A549 (cell line): ENCODE results near the gene HS3ST3A1. TPM values are rescaled to one million over a fixed set of nuclear protein-coding genes. Genes with fewer than 3 reads are reported as not detected.

Experiments
- ATAC-seq, 2 experiments: fragments of 200-7000 bp in 1 of 2; fragments of >200 bp in 1 of 2; cut with Nextera tagmentation in 1 of 2; cut with Tn5 transposase in 1 of 2; 3 replicates each; pipeline versions ENCODE4 v1.8.0 to v1.9.1; 2018 to 2020; ENCODE audit warnings: mild to moderate bottlenecking in 1 of 2, moderate library complexity in 1 of 2
- CTCF ChIA-PET: fragments of 300-600 bp; sonication (Branson Sonifier 250); formaldehyde crosslinking; extraction: SDS; loops from one replicate; lab custom pipeline; 2021; ENCODE audit warnings: antibody characterized with exemption, inconsistent platforms; lab: Yijun Ruan, JAX
- POLR2A ChIA-PET: fragments of 350-600 bp; formaldehyde crosslinking; extraction: SDS; loops from one replicate; lab custom pipeline; 2021; ENCODE audit warnings: antibody characterized with exemption, inconsistent platforms; lab: Yijun Ruan, JAX
- DNase-seq, 2 experiments: peaks; one replicate each; pipeline versions ENCODE4 v3.0.0 to v3.0.0-alpha.2; 2011 to 2016; ENCODE audit warnings: low read depth in 1 of 2, low spot score in 1 of 2
- FAIRE-seq: peaks from 2 replicates; lab custom pipeline; 2011; peaks lifted over from hg19 to GRCh38; lab: Jason Lieb, UNC
- H3K27ac ChIP-seq, 2 experiments: fragments of >200 bp; sonication (Bioruptor Twin); formaldehyde crosslinking; 3 replicates each; pipeline ENCODE4 v1.5.1; 2016 to 2017
- H3K4me1 ChIP-seq: fragments of >200 bp; sonication (Bioruptor Twin); formaldehyde crosslinking; 3 replicates; pipeline ENCODE4 v1.6.1; 2016
- H3K4me2 ChIP-seq: fragments of >200 bp; sonication (Bioruptor Twin); formaldehyde crosslinking; 3 replicates; pipeline ENCODE4 v1.6.1; 2016
- H3K4me3 ChIP-seq: fragments of >200 bp; sonication (Bioruptor Twin); formaldehyde crosslinking; 3 replicates; pipeline ENCODE4 v1.5.1; 2016
- H3K9me3 ChIP-seq: fragments of >200 bp; sonication (Bioruptor Twin); formaldehyde crosslinking; 3 replicates; pipeline ENCODE4 v1.6.1; 2016
- BHLHE40 ChIP-seq: IDR thresholded peaks from 2 replicates; pipeline ENCODE4 v1.6.1; 2012; ENCODE audit warnings: low read depth, low read length, inconsistent platforms
- CBX2 ChIP-seq: fragments of 200-600 bp; sonication (generic); IDR thresholded peaks from 2 replicates; pipeline ENCODE4 v1.6.1; 2016; ENCODE audit warnings: low read depth, mild to moderate bottlenecking, borderline replicate concordance
- CBX8 ChIP-seq: fragments of 200-600 bp; sonication (generic); IDR thresholded peaks from 2 replicates; pipeline ENCODE4 v1.6.1; 2016
- CHD4 ChIP-seq: fragments of 200-600 bp; sonication (generic); IDR thresholded peaks from 2 replicates; pipeline ENCODE4 v1.6.1; 2016; ENCODE audit warnings: antibody characterized with exemption, mild to moderate bottlenecking, borderline replicate concordance
- E2F6 ChIP-seq: IDR thresholded peaks from 2 replicates; pipeline ENCODE4 v1.6.1; 2012; ENCODE audit warnings: low read depth, borderline replicate concordance
- EHF ChIP-seq: fragments of 250-450 bp; sonication (Bioruptor Pico); IDR thresholded peaks from 2 replicates; pipeline ENCODE4 v1.5.0; 2020; ENCODE audit warnings: mild to moderate bottlenecking
- FOXS1 ChIP-seq: fragments of 250-450 bp; sonication (Bioruptor Pico); IDR thresholded peaks from 2 replicates; pipeline ENCODE4 v1.5.0; 2020; ENCODE audit warnings: mild to moderate bottlenecking, moderate library complexity
- GATA3 ChIP-seq: IDR thresholded peaks from 2 replicates; pipeline ENCODE4 v1.6.1; 2012; ENCODE audit warnings: borderline replicate concordance
- HES2 ChIP-seq: fragments of >200 bp; sonication (Bioruptor Twin); formaldehyde crosslinking; IDR thresholded peaks from 2 replicates; pipeline ENCODE4 v1.6.1; 2016
- JUN ChIP-seq, 2 experiments: fragments of >200 bp; sonication (Bioruptor Twin); formaldehyde crosslinking; IDR thresholded peaks; 2 replicates in 1 of 2; 3 replicates in 1 of 2; pipeline ENCODE4 v1.6.1; 2016 to 2017
- MAX ChIP-seq: IDR thresholded peaks from 2 replicates; pipeline ENCODE4 v1.6.1; 2012
- NFE2L2 ChIP-seq: fragments of 150-350 bp; conservative IDR thresholded peaks from 2 replicates; pipeline ENCODE4 v1.6.1; 2014; ENCODE audit warnings: low read length
- NPAS2 ChIP-seq: fragments of 250-450 bp; sonication (Bioruptor Pico); IDR thresholded peaks from 2 replicates; pipeline ENCODE4 v1.8.0; 2022; ENCODE audit warnings: mild to moderate bottlenecking, moderate library complexity, borderline replicate concordance
- NR3C1 ChIP-seq: fragments of >200 bp; sonication (Bioruptor Twin); formaldehyde crosslinking; IDR thresholded peaks from 3 replicates; pipeline ENCODE4 v1.6.1; 2017
- PHF8 ChIP-seq: fragments of 200-600 bp; sonication (generic); IDR thresholded peaks from 2 replicates; pipeline ENCODE4 v1.6.1; 2016; ENCODE audit warnings: low read depth, mild to moderate bottlenecking, antibody characterized with exemption, moderate library complexity, borderline replicate concordance
- POLR2A ChIP-seq: IDR thresholded peaks from 2 replicates; pipeline ENCODE4 v1.6.1; 2012; ENCODE audit warnings: mild to moderate bottlenecking, low read length
- POLR2AphosphoS2 ChIP-seq: conservative IDR thresholded peaks from 2 replicates; pipeline ENCODE4 v1.6.1; 2012; ENCODE audit warnings: low read length, improper control_type of control experiment, inconsistent platforms
- RAD21 ChIP-seq, 2 experiments: fragments of >200 bp in 1 of 2; sonication (Bioruptor Twin) in 1 of 2; formaldehyde crosslinking in 1 of 2; IDR thresholded peaks in 1 of 2; conservative IDR thresholded peaks in 1 of 2; 2 replicates in 1 of 2; 3 replicates in 1 of 2; pipeline ENCODE4 v1.6.1; 2012 to 2018; ENCODE audit warnings: inconsistent platforms in 1 of 2
- RARB ChIP-seq: fragments of 250-450 bp; sonication (Bioruptor Pico); IDR thresholded peaks from 2 replicates; pipeline ENCODE4 v1.8.0; 2021; ENCODE audit warnings: mild to moderate bottlenecking, moderate library complexity
- RCOR1 ChIP-seq: fragments of 150-350 bp; IDR thresholded peaks from 2 replicates; pipeline ENCODE4 v1.6.1; 2014; ENCODE audit warnings: antibody characterized with exemption, low read length, low read depth
- RNF2 ChIP-seq: fragments of 200-600 bp; sonication (generic); IDR thresholded peaks from 2 replicates; pipeline ENCODE4 v1.6.1; 2016; ENCODE audit warnings: low read depth, mild to moderate bottlenecking, antibody characterized with exemption, moderate library complexity, borderline replicate concordance
- TFCP2L1 ChIP-seq: fragments of 250-450 bp; sonication (Bioruptor Pico); IDR thresholded peaks from 2 replicates; pipeline ENCODE4 v1.5.0; 2021; ENCODE audit warnings: mild to moderate bottlenecking
- USF2 ChIP-seq: fragments of 450-650 bp; IDR thresholded peaks from 2 replicates; pipeline ENCODE4 v1.6.1; 2014; ENCODE audit warnings: antibody characterized with exemption
- ZFP36 ChIP-seq: fragments of 450-650 bp; IDR thresholded peaks from 2 replicates; pipeline ENCODE4 v1.6.1; 2014; ENCODE audit warnings: borderline replicate concordance; ENCODE audit not compliant: partially characterized antibody
- ZNF302 ChIP-seq: fragments of 250-450 bp; sonication (Bioruptor Pico); IDR thresholded peaks from 2 replicates; pipeline ENCODE4 v1.9.0; 2021; ENCODE audit warnings: inconsistent platforms, mild to moderate bottlenecking, moderate library complexity
- ZSCAN20 ChIP-seq: fragments of 250-450 bp; sonication (Bioruptor Pico); IDR thresholded peaks from 2 replicates; pipeline ENCODE4 v1.8.0; 2022; ENCODE audit warnings: mild to moderate bottlenecking, moderate library complexity
- WGBS: methylation state at CpG from one replicate; pipeline ENCODE4 v1.1.6; 2017; ENCODE audit errors: missing lambda C conversion rate; 5-methylcytosine and 5-hydroxymethylcytosine counted together
- polyA plus RNA-seq, 4 experiments: library from polyadenylated mRNA; depleted of rRNA in 3 of 4; stranded (reverse); fragments of >200 nt; fragmentation: RNase III in 1 of 4; extraction: RNeasy Plus Mini Kit Qiagen cat#74134 plus additional on column Dnase treatment in 1 of 4; gene quantifications; 2 replicates in 3 of 4; 3 replicates in 1 of 4; pipeline ENCODE4 v1.2.3, GENCODE V29; 2011 to 2017

HS3ST3A1 gene
- polyA plus RNA-seq, 2 of the 4 experiments (the other 2 are of a cell fraction), result not detected

- Histone ChIP-seq H3K4me2 (no peak overlapping the region), H3K4me3 (no peak overlapping the region), H3K27ac (no peak overlapping the region), H3K4me1 (no peaks in the 10 kb centered on the region), H3K9me3 (no peaks in the 10 kb centered on the region)
- TF ChIP-seq FOXS1 (CRISPR knock-in tag) (no peak), RARB (CRISPR knock-in tag) (no peak), CHD4 (no peak), CBX8 (no peak), USF2 (no peak), POLR2AphosphoS2 (no peak), HES2 (no peak), ZFP36 (no peak), GATA3 (no peak), CBX2 (no peak), NPAS2 (no peak), PHF8 (no peak), RNF2 (no peak)
- FAIRE-seq (no peak), DNase-seq (no peak), ATAC-seq (no peak)
- ChIA-PET CTCF (interaction anchor here (1.0 kb wide), 1 partner anchor 474 kb away, joined by 3 read pairs; no protein-coding TSS in a partner anchor), POLR2A (no interaction called here)
- whole genome bisulfite sequencing, result 27% methylated on average over 6 of the region's 6 CpGs
These were observed 98.2 kb downstream of the HS3ST3A1 start for GRCh38 chr17:13503526-13503925.

- Histone ChIP-seq H3K27ac (no peak overlapping the region), H3K4me3 (no peak overlapping the region), H3K4me1 (no peaks in the 10 kb centered on the region), H3K9me3 (no peaks in the 10 kb centered on the region), H3K4me2 (no peak overlapping the region)
- no peak for ATAC-seq
- WGBS, result 12% methylated on average over 2 of the region's 2 CpGs
- CTCF ChIA-PET, result no interaction called here
- no peak for FAIRE-seq
- POLR2A ChIA-PET, result no interaction called here
- TF ChIP-seq JUN (IDR thresholded peaks at IDR 0.05) (no peak), NFE2L2 (no peak), POLR2A (no peak), NR3C1 (no peak), NPAS2 (no peak), FOXS1 (CRISPR knock-in tag) (no peak), CHD4 (no peak), GATA3 (no peak), USF2 (no peak), EHF (CRISPR knock-in tag) (no peak), BHLHE40 (no peak), E2F6 (no peak), ZSCAN20 (no peak), RAD21 (conservative IDR thresholded peaks at IDR 0.05 in 1 of 2, IDR thresholded peaks at IDR 0.05 in 1 of 2) (no peak)
- DNase-seq, result no peak
These were observed 99.5 kb downstream of the HS3ST3A1 start for GRCh38 chr17:13502263-13502662.

GRCh38 chr17:13500947-13501346 lies 100.8 kb downstream of the HS3ST3A1 start:
- ATAC-seq (no peak), FAIRE-seq (no peak), DNase-seq (no peak)
- Histone ChIP-seq H3K9me3 (no peaks in the 10 kb centered on the region), H3K4me2 (no peak overlapping the region), H3K4me3 (no peak overlapping the region), H3K4me1 (no peaks in the 10 kb centered on the region), H3K27ac (no peak overlapping the region)
- ChIA-PET POLR2A (no interaction called here), CTCF (interaction anchor here (1.2 kb wide), 1 partner anchor 7 kb away, joined by 3 read pairs; no protein-coding TSS in a partner anchor)
- TF ChIP-seq MAX (no peak), RCOR1 (no peak), TFCP2L1 (CRISPR knock-in tag) (no peak), ZNF302 (CRISPR knock-in tag) (no peak)
- WGBS, result 44% methylated on average over 7 of the region's 7 CpGs
